ENCODE data around the gene BAIAP3.

Gene BAIAP3

GRCh38 chr16:1317479-1318267, 15.8 kb upstream of the BAIAP3 start:
- H4K5ac ChIP-seq (ENCODE audit: low read length): no peak overlapping the region
- no peak overlapping the region for H2BK5ac ChIP-seq (ENCODE audit: low read length)
- no peak overlapping the region for H3K23ac ChIP-seq (ENCODE audit: low read length)
- WGBS (ENCODE audit: extremely low coverage, insufficient coverage, low lambda C conversion rate): no CpG with 5 or more reads among the region's 32 CpGs
- no peak overlapping the region for H4K8ac ChIP-seq (ENCODE audit: low read depth, low read length)
- H3K79me2 ChIP-seq (ENCODE audit: control insufficient read depth, insufficient read depth, low read length): peaks cover 36% of the 10 kb centered on the region
- H3K18ac ChIP-seq (ENCODE audit: low read length): no peak overlapping the region
- peaks cover 26% of the 10 kb centered on the region for H3K79me1 ChIP-seq (ENCODE audit: low read length)
- no peak overlapping the region for H3K4ac ChIP-seq (ENCODE audit: low read depth, low read length)
- no peak overlapping the region for H3K4me3 ChIP-seq (ENCODE audit: low read length)
- H3K27ac ChIP-seq (ENCODE audit: low read depth, low read length): no peak overlapping the region
- H2AK5ac ChIP-seq (ENCODE audit: low read length): no peak overlapping the region
- no peaks in the 10 kb centered on the region for H3K27me3 ChIP-seq (ENCODE audit: insufficient read depth, low read length, poor library complexity)
- H3K9ac ChIP-seq (ENCODE audit: low read length): no peak overlapping the region
- DNase-seq: no peak
- H2BK15ac ChIP-seq (replicated peaks; ENCODE audit: low read depth): no peak overlapping the region
- no peak overlapping the region for H3K4me2 ChIP-seq (ENCODE audit: low read length)
- no peaks in the 10 kb centered on the region for H3K4me1 ChIP-seq (ENCODE audit: control insufficient read depth, low read depth, low read length)
- peaks cover 37% of the 10 kb centered on the region for H3K36me3 ChIP-seq (ENCODE audit: control insufficient read depth, insufficient read depth, low read length)
- no peak overlapping the region for H2BK120ac ChIP-seq (ENCODE audit: low read depth, low read length)
- no peak overlapping the region for H3K56ac ChIP-seq (ENCODE audit: low read length)

GRCh38 chr16:1318268-1318545, 15.2 kb upstream of the BAIAP3 start:
- Histone ChIP-seq H2BK5ac (ENCODE audit: low read length) (no peak overlapping the region), H3K79me1 (ENCODE audit: low read length) (peaks cover 26% of the 10 kb centered on the region), H3K27me3 (ENCODE audit: insufficient read depth, low read length, poor library complexity) (no peaks in the 10 kb centered on the region), H3K27ac (ENCODE audit: low read depth, low read length) (no peak overlapping the region), H3K4me3 (ENCODE audit: low read length) (no peak overlapping the region), H4K5ac (ENCODE audit: low read length) (no peak overlapping the region), H2BK15ac (replicated peaks; ENCODE audit: low read depth) (no peak overlapping the region), H3K23ac (ENCODE audit: low read length) (no peak overlapping the region), H3K79me2 (ENCODE audit: control insufficient read depth, insufficient read depth, low read length) (peaks cover 31% of the 10 kb centered on the region), H2AK5ac (ENCODE audit: low read length) (no peak overlapping the region), H3K18ac (ENCODE audit: low read length) (no peak overlapping the region), H3K4me1 (ENCODE audit: control insufficient read depth, low read depth, low read length) (no peaks in the 10 kb centered on the region), H3K36me3 (ENCODE audit: control insufficient read depth, insufficient read depth, low read length) (peaks cover 37% of the 10 kb centered on the region), H4K8ac (ENCODE audit: low read depth, low read length) (no peak overlapping the region), H3K9ac (ENCODE audit: low read length) (no peak overlapping the region), H3K4me2 (ENCODE audit: low read length) (no peak overlapping the region), H3K56ac (ENCODE audit: low read length) (no peak overlapping the region), H2BK120ac (ENCODE audit: low read depth, low read length) (no peak overlapping the region), H3K4ac (ENCODE audit: low read depth, low read length) (no peak overlapping the region)
- no CpG with 5 or more reads among the region's 9 CpGs for WGBS (ENCODE audit: extremely low coverage, insufficient coverage, low lambda C conversion rate)
- no peak for DNase-seq

GRCh38 chr16:1319041-1319440, 14.4 kb upstream of the BAIAP3 start:
- Histone ChIP-seq H4K8ac (ENCODE audit: low read depth, low read length) (no peak overlapping the region), H2AK5ac (ENCODE audit: low read length) (no peak overlapping the region), H3K4me1 (ENCODE audit: control insufficient read depth, low read depth, low read length) (no peaks in the 10 kb centered on the region), H3K23ac (ENCODE audit: low read length) (no peak overlapping the region), H2BK120ac (ENCODE audit: low read depth, low read length) (no peak overlapping the region), H2BK5ac (ENCODE audit: low read length) (no peak overlapping the region), H3K27ac (ENCODE audit: low read depth, low read length) (no peak overlapping the region), H3K36me3 (ENCODE audit: control insufficient read depth, insufficient read depth, low read length) (peaks cover 37% of the 10 kb centered on the region), H2BK15ac (replicated peaks; ENCODE audit: low read depth) (no peak overlapping the region), H3K79me1 (ENCODE audit: low read length) (peaks cover 24% of the 10 kb centered on the region), H3K9ac (ENCODE audit: low read length) (no peak overlapping the region), H3K18ac (ENCODE audit: low read length) (no peak overlapping the region), H4K5ac (ENCODE audit: low read length) (no peak overlapping the region), H3K56ac (ENCODE audit: low read length) (no peak overlapping the region), H3K4me3 (ENCODE audit: low read length) (no peak overlapping the region), H3K79me2 (ENCODE audit: control insufficient read depth, insufficient read depth, low read length) (peaks cover 23% of the 10 kb centered on the region), H3K27me3 (ENCODE audit: insufficient read depth, low read length, poor library complexity) (no peaks in the 10 kb centered on the region), H3K4me2 (ENCODE audit: low read length) (no peak overlapping the region), H3K4ac (ENCODE audit: low read depth, low read length) (no peak overlapping the region)
- no peak for DNase-seq
- no CpG with 5 or more reads among the region's 33 CpGs for WGBS (ENCODE audit: extremely low coverage, insufficient coverage, low lambda C conversion rate)

GRCh38 chr16:1320097-1320496, 13.3 kb upstream of the BAIAP3 start:
- peaks cover 22% of the 10 kb centered on the region for H3K79me1 ChIP-seq (ENCODE audit: low read length)
- H2BK15ac ChIP-seq (replicated peaks; ENCODE audit: low read depth): no peak overlapping the region
- H3K4me2 ChIP-seq (ENCODE audit: low read length): no peak overlapping the region
- H4K5ac ChIP-seq (ENCODE audit: low read length): no peak overlapping the region
- no peak overlapping the region for H3K18ac ChIP-seq (ENCODE audit: low read length)
- no peak overlapping the region for H3K23ac ChIP-seq (ENCODE audit: low read length)
- no peaks in the 10 kb centered on the region for H3K27me3 ChIP-seq (ENCODE audit: insufficient read depth, low read length, poor library complexity)
- no peak overlapping the region for H2BK120ac ChIP-seq (ENCODE audit: low read depth, low read length)
- H3K4me3 ChIP-seq (ENCODE audit: low read length): no peak overlapping the region
- DNase-seq: no peak
- WGBS (ENCODE audit: extremely low coverage, insufficient coverage, low lambda C conversion rate): no CpG with 5 or more reads among the region's 12 CpGs
- no peaks in the 10 kb centered on the region for H3K4me1 ChIP-seq (ENCODE audit: control insufficient read depth, low read depth, low read length)
- H2BK5ac ChIP-seq (ENCODE audit: low read length): no peak overlapping the region
- peaks cover 13% of the 10 kb centered on the region for H3K79me2 ChIP-seq (ENCODE audit: control insufficient read depth, insufficient read depth, low read length)
- H4K8ac ChIP-seq (ENCODE audit: low read depth, low read length): no peak overlapping the region
- H3K36me3 ChIP-seq (ENCODE audit: control insufficient read depth, insufficient read depth, low read length): peaks cover 35% of the 10 kb centered on the region
- no peak overlapping the region for H3K9ac ChIP-seq (ENCODE audit: low read length)
- no peak overlapping the region for H3K56ac ChIP-seq (ENCODE audit: low read length)
- no peak overlapping the region for H2AK5ac ChIP-seq (ENCODE audit: low read length)
- H3K27ac ChIP-seq (ENCODE audit: low read depth, low read length): no peak overlapping the region
- no peak overlapping the region for H3K4ac ChIP-seq (ENCODE audit: low read depth, low read length)

- no peak overlapping the region for H3K56ac ChIP-seq (ENCODE audit: low read length)
- H2BK5ac ChIP-seq (ENCODE audit: low read length): no peak overlapping the region
- peaks cover 10% of the 10 kb centered on the region for H3K79me2 ChIP-seq (ENCODE audit: control insufficient read depth, insufficient read depth, low read length)
- no CpG with 5 or more reads among the region's 22 CpGs for WGBS (ENCODE audit: extremely low coverage, insufficient coverage, low lambda C conversion rate)
- no peak overlapping the region for H2BK120ac ChIP-seq (ENCODE audit: low read depth, low read length)
- H2AK5ac ChIP-seq (ENCODE audit: low read length): no peak overlapping the region
- H3K27me3 ChIP-seq (ENCODE audit: insufficient read depth, low read length, poor library complexity): no peaks in the 10 kb centered on the region
- H3K79me1 ChIP-seq (ENCODE audit: low read length): peaks cover 21% of the 10 kb centered on the region
- H4K5ac ChIP-seq (ENCODE audit: low read length): no peak overlapping the region
- H2BK15ac ChIP-seq (replicated peaks; ENCODE audit: low read depth): no peak overlapping the region
- no peak overlapping the region for H3K4me3 ChIP-seq (ENCODE audit: low read length)
- no peak overlapping the region for H3K23ac ChIP-seq (ENCODE audit: low read length)
- DNase-seq: no peak
- no peak overlapping the region for H3K9ac ChIP-seq (ENCODE audit: low read length)
- no peak overlapping the region for H3K4me2 ChIP-seq (ENCODE audit: low read length)
- no peak overlapping the region for H4K8ac ChIP-seq (ENCODE audit: low read depth, low read length)
- no peak overlapping the region for H3K27ac ChIP-seq (ENCODE audit: low read depth, low read length)
- peaks cover 31% of the 10 kb centered on the region for H3K36me3 ChIP-seq (ENCODE audit: control insufficient read depth, insufficient read depth, low read length)
- H3K18ac ChIP-seq (ENCODE audit: low read length): no peak overlapping the region
- H3K4ac ChIP-seq (ENCODE audit: low read depth, low read length): no peak overlapping the region
- H3K4me1 ChIP-seq (ENCODE audit: control insufficient read depth, low read depth, low read length): no peaks in the 10 kb centered on the region
Measured at GRCh38 chr16:1320658-1321240, 12.7 kb upstream of the BAIAP3 start.

- Histone ChIP-seq H2BK120ac (ENCODE audit: low read depth, low read length) (no peak overlapping the region), H3K27ac (ENCODE audit: low read depth, low read length) (no peak overlapping the region)
Measured at GRCh38 chr16:1322407-1322806, 11.0 kb upstream of the BAIAP3 start.

More at GRCh38 chr16:1322407-1322806, 11.0 kb upstream of the BAIAP3 start:
- no peak overlapping the region for H4K8ac ChIP-seq (ENCODE audit: low read depth, low read length)
- peaks cover 12% of the 10 kb centered on the region for H3K79me1 ChIP-seq (ENCODE audit: low read length)
- H3K4me2 ChIP-seq (ENCODE audit: low read length): no peak overlapping the region
- no peak overlapping the region for H3K56ac ChIP-seq (ENCODE audit: low read length)
- WGBS (ENCODE audit: extremely low coverage, insufficient coverage, low lambda C conversion rate): no CpG with 5 or more reads among the region's 8 CpGs
- DNase-seq: no peak
- H2AK5ac ChIP-seq (ENCODE audit: low read length): no peak overlapping the region
- H3K18ac ChIP-seq (ENCODE audit: low read length): no peak overlapping the region
- H3K9ac ChIP-seq (ENCODE audit: low read length): no peak overlapping the region
- peaks cover 23% of the 10 kb centered on the region for H3K36me3 ChIP-seq (ENCODE audit: control insufficient read depth, insufficient read depth, low read length)
- H2BK5ac ChIP-seq (ENCODE audit: low read length): no peak overlapping the region
- H3K23ac ChIP-seq (ENCODE audit: low read length): no peak overlapping the region
- H3K79me2 ChIP-seq (ENCODE audit: control insufficient read depth, insufficient read depth, low read length): peaks cover 3% of the 10 kb centered on the region
- H3K4me1 ChIP-seq (ENCODE audit: control insufficient read depth, low read depth, low read length): no peaks in the 10 kb centered on the region
- no peak overlapping the region for H4K5ac ChIP-seq (ENCODE audit: low read length)
- no peak overlapping the region for H2BK15ac ChIP-seq (replicated peaks; ENCODE audit: low read depth)
- H3K4ac ChIP-seq (ENCODE audit: low read depth, low read length): no peak overlapping the region
- H3K4me3 ChIP-seq (ENCODE audit: low read length): no peak overlapping the region
- no peaks in the 10 kb centered on the region for H3K27me3 ChIP-seq (ENCODE audit: insufficient read depth, low read length, poor library complexity)

Data from mesendoderm (in vitro differentiated cells).